Astrocyte of the cerebellum (primary cell): Measurements from ENCODE around the gene FASTKD2.

Experiments
- DNase-seq: peaks from one replicate; pipeline ENCODE4 v3.0.0-alpha.2; 2011; ENCODE audit warnings: low read depth
- H3K4me3 ChIP-seq: 2 replicates; pipeline ENCODE4 v1.5.1; 2011; ENCODE audit warnings: mild to moderate bottlenecking, low read depth, low read length, moderate library complexity
- CTCF ChIP-seq: IDR thresholded peaks from 2 replicates; pipeline ENCODE4 v1.5.1; 2012; ENCODE audit warnings: low read length, low read depth, moderate library complexity, mild to moderate bottlenecking; ENCODE audit errors: missing control alignments
- in situ Hi-C: cut with HindIII; loops from 2 replicates; pipeline ENCODE4 v1.10.0; 2017; ENCODE audit warnings: low sequenced_read_pairs

Gene FASTKD2

GRCh38 chr2:206765242-206766056 lies at the start of gene FASTKD2, which contains the start of gene MDH1B:
Gene FASTKD2, plus strand, starts transcription at chr2:206765606. Its CDS starts 1,088 bp downstream, at chr2:206766694.
Gene MDH1B, minus strand, starts transcription at chr2:206765328. Its CDS starts 57 bp downstream, at chr2:206765271.
- no peak for TF ChIP-seq CTCF
- peak; percentile 86 for DNase-seq
- in situ Hi-C loops = no loop called here
- peak within 1 kb of the TSS; percentile 91 for H3K4me3 ChIP-seq

- H3K4me3 ChIP-seq = no peak overlapping the region
- in situ Hi-C loops = no loop called here
- DNase-seq = no peak
- no peak for TF ChIP-seq CTCF
Measured at GRCh38 chr2:206716623-206717022, 48.8 kb upstream of the FASTKD2 start.

- no peak for TF ChIP-seq CTCF
- in situ Hi-C loops = no loop called here
- H3K4me3 ChIP-seq = no peak within 1 kb of the TSS
- no peak for DNase-seq
Measured at GRCh38 chr2:206718296-206718695, 47.1 kb upstream of the FASTKD2 start, which contains the start of gene DYTN. Gene DYTN, minus strand, starts transcription at chr2:206718396. Its CDS starts 117 bp downstream, at chr2:206718279.

GRCh38 chr2:206721256-206721920 lies 44.0 kb upstream of the FASTKD2 start:
- DNase-seq = no peak
- no peak for TF ChIP-seq CTCF
- in situ Hi-C loops = no loop called here

GRCh38 chr2:206723288-206723687 lies 42.1 kb upstream of the FASTKD2 start:
- DNase-seq = no peak
- TF ChIP-seq CTCF = no peak
- H3K4me3 ChIP-seq = no peak overlapping the region
- in situ Hi-C loops = no loop called here

More at GRCh38 chr2:206721256-206721920, 44.0 kb upstream of the FASTKD2 start:
- no peak overlapping the region for H3K4me3 ChIP-seq

GRCh38 chr2:206727287-206727686 lies 38.1 kb upstream of the FASTKD2 start:
- no peak for DNase-seq
- in situ Hi-C loops = no loop called here
- TF ChIP-seq CTCF = no peak
- H3K4me3 ChIP-seq = no peak overlapping the region
